Fibroblast of lung (primary cell): ENCODE results near the gene LRIT1.

Experiments
- EZH2 ChIP-seq: IDR thresholded peaks from 2 replicates; pipeline ENCODE4 v1.5.1; 2012; ENCODE audit warnings: low read length, control low read depth, mild to moderate bottlenecking; ENCODE audit errors: missing control alignments
- TF ChIP-seq, protein P1 (sequence below), 2 donors: IDR thresholded peaks in 1 of 2; conservative IDR thresholded peaks in 1 of 2; 1 replicate in 1 of 2; 2 replicates in 1 of 2; pipeline ENCODE4 v1.5.1; 2011 to 2012; ENCODE audit warnings: low read length in 2 of 2, control low read depth in 1 of 2, inconsistent platforms in 1 of 2, low read depth in 1 of 2, mild to moderate bottlenecking in 1 of 2

DNA sequence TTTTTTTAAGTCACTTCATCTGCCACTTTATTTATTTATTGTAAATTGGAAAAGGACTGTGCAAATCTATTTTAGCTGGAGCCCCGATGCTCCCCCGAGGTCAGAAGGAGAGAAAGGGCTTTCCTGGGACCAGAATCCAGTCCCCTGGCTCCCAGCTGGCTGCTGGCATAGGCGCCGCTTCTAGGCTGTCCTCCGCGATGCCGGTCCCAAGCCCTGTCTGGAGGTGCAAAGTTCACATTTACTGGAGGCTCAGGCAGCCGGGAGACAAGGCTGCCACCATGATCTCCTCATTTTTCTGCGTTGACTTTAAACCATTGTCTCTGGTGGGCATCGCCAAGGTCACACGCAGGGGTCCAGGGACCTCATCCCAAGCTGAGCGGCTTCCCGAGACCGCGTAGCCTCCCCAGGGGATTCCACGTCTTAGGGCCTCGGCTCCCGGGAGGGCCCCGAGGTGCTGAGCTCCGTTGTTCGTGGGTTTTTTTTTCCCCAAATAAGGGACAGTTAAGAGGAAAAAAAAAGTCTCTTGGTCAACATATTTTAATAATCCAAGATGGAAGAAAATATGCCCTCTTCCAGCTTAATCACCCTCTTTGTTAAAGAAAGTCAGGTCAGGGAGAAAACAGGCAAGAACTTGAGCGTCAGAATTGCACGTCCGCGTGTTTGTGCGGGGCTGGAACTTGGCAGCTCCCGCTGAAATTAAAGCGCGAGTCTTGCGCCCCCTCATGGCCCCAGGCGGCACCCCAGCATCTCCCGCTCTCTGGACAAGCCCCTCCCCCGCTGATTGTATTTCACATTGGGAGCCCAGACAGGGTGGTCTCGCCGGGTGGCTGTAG lies 15.4 kb upstream of the LRIT1 start:
- TF ChIP-seq, protein P1, sequence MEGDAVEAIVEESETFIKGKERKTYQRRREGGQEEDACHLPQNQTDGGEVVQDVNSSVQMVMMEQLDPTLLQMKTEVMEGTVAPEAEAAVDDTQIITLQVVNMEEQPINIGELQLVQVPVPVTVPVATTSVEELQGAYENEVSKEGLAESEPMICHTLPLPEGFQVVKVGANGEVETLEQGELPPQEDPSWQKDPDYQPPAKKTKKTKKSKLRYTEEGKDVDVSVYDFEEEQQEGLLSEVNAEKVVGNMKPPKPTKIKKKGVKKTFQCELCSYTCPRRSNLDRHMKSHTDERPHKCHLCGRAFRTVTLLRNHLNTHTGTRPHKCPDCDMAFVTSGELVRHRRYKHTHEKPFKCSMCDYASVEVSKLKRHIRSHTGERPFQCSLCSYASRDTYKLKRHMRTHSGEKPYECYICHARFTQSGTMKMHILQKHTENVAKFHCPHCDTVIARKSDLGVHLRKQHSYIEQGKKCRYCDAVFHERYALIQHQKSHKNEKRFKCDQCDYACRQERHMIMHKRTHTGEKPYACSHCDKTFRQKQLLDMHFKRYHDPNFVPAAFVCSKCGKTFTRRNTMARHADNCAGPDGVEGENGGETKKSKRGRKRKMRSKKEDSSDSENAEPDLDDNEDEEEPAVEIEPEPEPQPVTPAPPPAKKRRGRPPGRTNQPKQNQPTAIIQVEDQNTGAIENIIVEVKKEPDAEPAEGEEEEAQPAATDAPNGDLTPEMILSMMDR (conservative IDR thresholded peaks at IDR 0.05 in 1 of 2, IDR thresholded peaks at IDR 0.05 in 1 of 2; ENCODE audit: low read depth in 1 of 2, low read length in 2 of 2): peak; percentile 43 to 69
- no peak for TF ChIP-seq EZH2
